K562 (cell line): Measurements from ENCODE around the gene PELI2. TPM values are rescaled to one million over a fixed set of nuclear protein-coding genes. Genes with fewer than 3 reads are reported as not detected.

Experiments
- ATAC-seq: fragments of 200-7000 bp; cut with Tn5 transposase; 3 replicates; pipeline ENCODE4 v1.9.1; 2020; ENCODE audit warnings: moderate library complexity
- BruUV-seq: library from RNA; stranded (reverse); fragments of 400-500 nt; replicated peaks from 2 replicates; lab custom pipeline; 2021; lab: Mats Ljungman, UMichigan
- CTCF ChIA-PET: fragments of 300-600 bp; formaldehyde crosslinking; extraction: SDS; loops from one replicate; lab custom pipeline; 2021; ENCODE audit warnings: low intra/inter-chr PET ratio; lab: Yijun Ruan, JAX
- POLR2A ChIA-PET: fragments of 300-600, 350-650 bp; sonication (Branson Sonifier 250); formaldehyde crosslinking; extraction: SDS; loops from one replicate; lab custom pipeline; 2021; ENCODE audit warnings: antibody characterized with exemption, inconsistent platforms; lab: Yijun Ruan, JAX
- DNase-seq, 4 experiments: peaks; one replicate each; pipeline versions ENCODE4 v3.0.0 to v3.0.0-alpha.2; 2011 to 2018; ENCODE audit warnings: low spot score in 3 of 4, mixed read lengths in 3 of 4; ENCODE audit errors: extremely low read depth in 1 of 4
- FAIRE-seq: peaks from 2 replicates; lab custom pipeline; 2011; peaks lifted over from hg19 to GRCh38; lab: Jason Lieb, UNC
- H2AFZ ChIP-seq: 2 replicates; pipeline ENCODE4 v1.6.0; 2011; ENCODE audit warnings: low read depth, low read length, control low read depth, inconsistent platforms
- H3K27ac ChIP-seq: fragments of 200-600 bp; 3 replicates; pipeline ENCODE4 v1.8.0; 2011; ENCODE audit warnings: low read depth, mild to moderate bottlenecking, control low read depth, inconsistent platforms, low read length, moderate library complexity, mixed read lengths; ENCODE audit errors: extremely low read depth
- H3K27me3 ChIP-seq, 2 experiments: fragments of 300-600 bp in 1 of 2; 2 replicates in 1 of 2; 3 replicates in 1 of 2; pipeline versions ENCODE4 v1.6.0 to v1.8.0; 2011; ENCODE audit warnings: inconsistent platforms in 2 of 2, low read length in 2 of 2, mild to moderate bottlenecking in 1 of 2, mixed read lengths in 1 of 2, moderate library complexity in 1 of 2; ENCODE audit not compliant: control insufficient read depth in 2 of 2, insufficient read depth in 2 of 2
- H3K36me3 ChIP-seq: fragments of 300-600 bp; 3 replicates; pipeline ENCODE4 v1.8.0; 2011; ENCODE audit warnings: mild to moderate bottlenecking, low read length, inconsistent platforms; ENCODE audit not compliant: control insufficient read depth, insufficient read depth
- H3K4me1 ChIP-seq, 2 experiments: fragments of 200-600 bp in 1 of 2; replicated peaks in 1 of 2; 2 replicates in 1 of 2; 3 replicates in 1 of 2; pipeline versions ENCODE4 v1.5.1 to v1.8.0; 2011; ENCODE audit warnings: inconsistent platforms in 2 of 2, low read length in 2 of 2, mild to moderate bottlenecking in 1 of 2, mixed read lengths in 1 of 2, moderate library complexity in 1 of 2; ENCODE audit not compliant: control insufficient read depth in 2 of 2, insufficient read depth in 2 of 2
- H3K4me2 ChIP-seq: 2 replicates; pipeline ENCODE4 v1.6.1; 2011; ENCODE audit warnings: low read length, control low read depth, inconsistent platforms, mixed read lengths; ENCODE audit not compliant: insufficient read depth
- H3K4me3 ChIP-seq: fragments of 200-600 bp; sonication (generic), shearing (Covaris generic); 2 replicates; pipeline ENCODE4 v1.5.1; 2016; ENCODE audit warnings: control low read depth, inconsistent platforms
- H3K79me2 ChIP-seq: fragments of 200-600 bp; 3 replicates; pipeline ENCODE4 v1.8.0; 2011; ENCODE audit warnings: low read length, inconsistent platforms; ENCODE audit not compliant: control insufficient read depth, insufficient read depth
- H3K9ac ChIP-seq, 2 experiments: 2 replicates each; pipeline versions ENCODE4 v1.6.0 to v1.6.1; 2011; ENCODE audit warnings: low read depth in 2 of 2, low read length in 2 of 2, control low read depth in 1 of 2, inconsistent platforms in 1 of 2, mild to moderate bottlenecking in 1 of 2, mixed read lengths in 1 of 2; ENCODE audit not compliant: insufficient read depth in 1 of 2
- H3K9me1 ChIP-seq: one replicate; pipeline ENCODE4 v1.6.0; 2011; ENCODE audit warnings: inconsistent platforms, mild to moderate bottlenecking, low read length, moderate library complexity; ENCODE audit not compliant: control insufficient read depth, insufficient read depth
- H3K9me3 ChIP-seq: replicated peaks from 2 replicates; pipeline ENCODE4 v1.5.1; 2011; ENCODE audit warnings: low read depth, low read length, inconsistent platforms; ENCODE audit not compliant: control insufficient read depth, insufficient read depth
- H4K20me1 ChIP-seq: replicated peaks from 2 replicates; pipeline ENCODE4 v1.6.1; 2011; ENCODE audit warnings: low read length, inconsistent platforms, mixed read lengths; ENCODE audit not compliant: control insufficient read depth, insufficient read depth
- MAZ ChIP-seq, 2 experiments: fragments of 450-650 bp in 1 of 2; sonication (generic) in 1 of 2; formaldehyde crosslinking; IDR thresholded peaks in 1 of 2; conservative IDR thresholded peaks in 1 of 2; 2 replicates each; pipeline versions ENCODE4 v1.4.0 to v1.5.0; 2020; ENCODE audit warnings: mild to moderate bottlenecking in 1 of 2, missing genetic modification reagents in 1 of 2
- PATZ1 ChIP-seq: fragments of 250-450 bp; sonication (Bioruptor Pico); IDR thresholded peaks from 2 replicates; pipeline ENCODE4 v1.5.0; 2020; ENCODE audit warnings: mild to moderate bottlenecking, borderline replicate concordance
- ZBTB43 ChIP-seq: sonication (generic); formaldehyde crosslinking; IDR thresholded peaks from 2 replicates; pipeline ENCODE4 v1.8.0; 2023; ENCODE audit warnings: mild to moderate bottlenecking, missing genetic modification reagents
- ZBTB49 ChIP-seq: sonication (generic); formaldehyde crosslinking; IDR thresholded peaks from 2 replicates; pipeline ENCODE4 v1.8.0; 2022; ENCODE audit warnings: missing genetic modification reagents, mild to moderate bottlenecking, borderline replicate concordance
- WGBS: fragments of 100-300 bp; shearing (Covaris generic); methylation state at CpG from one replicate; pipeline ENCODE4 v1.1.6; 2016; ENCODE audit warnings: low coverage, mixed read lengths; ENCODE audit not compliant: insufficient coverage; ENCODE audit errors: missing lambda C conversion rate; 5-methylcytosine and 5-hydroxymethylcytosine counted together
- in situ Hi-C: fragments of 300-500 bp; cut with MboI; formaldehyde crosslinking; loops from 4 replicates; pipeline ENCODE4 v1.15.0; 2018; ENCODE audit warnings: inconsistent platforms, mixed read lengths
- intact Hi-C: fragments of 100-400 bp; cut with micrococcal nuclease; formaldehyde crosslinking; loops from 2 replicates; pipeline ENCODE4 v1.14.2; 2022
- polyA plus RNA-seq, 8 experiments: library from polyadenylated mRNA; depleted of rRNA in 4 of 8; stranded (reverse) in 5 of 8; unstranded in 3 of 8; fragments of >200 nt; fragmentation: Nextera tagmentation in 2 of 8; fragmentation: Illumina TruSeq in 1 of 8; extraction: Ambion mirVana in 2 of 8; extraction: Trizol in 1 of 8; gene quantifications; 2 replicates each; pipeline versions ENCODE4 v1.2.1 to v1.2.3, GENCODE V29; 2011 to 2014; ENCODE audit warnings: inconsistent platforms in 1 of 8, missing spikeins in 1 of 8
- total RNA-seq, 7 experiments: library from RNA; depleted of rRNA in 6 of 7; stranded (reverse); fragments of >200 nt in 6 of 7; fragmentation: Illumina TruSeq in 2 of 7; extraction: Trizol in 2 of 7; gene quantifications; 2 replicates each; pipeline versions ENCODE4 v1.2.1 to v1.2.3, GENCODE V29; 2011 to 2021; ENCODE audit warnings: low replicate concordance in 1 of 7

Gene PELI2
- total and polyA plus RNA-seq, 9 of the 15 experiments (the other 6 are each of a cell fraction or from before 2014, with no cell fraction given) = 0.20 to 1.5 (median 0.44) TPM

- no peak overlapping the region for H3K9ac ChIP-seq
- H2AFZ ChIP-seq = no peak overlapping the region
- no peak overlapping the region for H3K27ac ChIP-seq
- intact Hi-C loops = no loop called here
- 38% methylated on average over 10 of the region's 11 CpGs for WGBS
- no TSS peak for BruUV-seq
- no peaks in the 10 kb centered on the region for H4K20me1 ChIP-seq
- FAIRE-seq = no peak
- H3K79me2 ChIP-seq = no peaks in the 10 kb centered on the region
- POLR2A ChIA-PET = interaction anchor here (0.5 kb wide), 1 partner anchor 11 kb away, joined by 3 read pairs; no protein-coding TSS in a partner anchor
- H3K4me1 ChIP-seq = no peaks in the 10 kb centered on the region; a peak in 1 of 5 replicates
- no peak overlapping the region for H3K4me3 ChIP-seq
- in situ Hi-C loops = no loop called here
- CTCF ChIA-PET = no interaction called here
- no peaks in the 10 kb centered on the region for H3K9me3 ChIP-seq
- DNase-seq = no peak
- no peak for ATAC-seq
- no peaks in the 10 kb centered on the region for H3K27me3 ChIP-seq
- no peak for TF ChIP-seq MAZ (CRISPR knock-in tag; conservative IDR thresholded peaks at IDR 0.05 in 1 of 2, IDR thresholded peaks at IDR 0.05 in 1 of 2)
- no peak for TF ChIP-seq ZBTB43 (CRISPR knock-in tag)
- no peak for TF ChIP-seq PATZ1 (CRISPR knock-in tag)
- no peak for TF ChIP-seq ZBTB49 (CRISPR knock-in tag)
- H3K4me2 ChIP-seq = no peak overlapping the region
- H3K36me3 ChIP-seq = no peaks in the 10 kb centered on the region
- H3K9me1 ChIP-seq = no peaks in the 10 kb centered on the region
Observed at GRCh38 chr14:56187736-56188135, 69.5 kb downstream of the PELI2 start.
